BLaER1 treated with 17β-estradiol and CSF1 and Interleukin-3, amounts not matched to agents 10 nM and 100 nM (cell line): ENCODE results near the gene TEX101.
"Not testable (repeated sequence)": the region's sequence is repeated elsewhere in the genome, so short reads cannot be mapped to it uniquely, and the experiment has no call there.

Experiments used
- H3K27ac ChIP-seq, 11 experiments: shearing (Covaris generic); formaldehyde crosslinking; 2 replicates each; pipeline ENCODE4 v1.8.1; 2022
- H3K27me3 ChIP-seq, 11 experiments: shearing (Covaris generic); formaldehyde crosslinking; 2 replicates each; pipeline ENCODE4 v1.8.1; 2022
- H3K36me3 ChIP-seq, 11 experiments: shearing (Covaris generic); formaldehyde crosslinking; 2 replicates each; pipeline ENCODE4 v1.8.1; 2022
- H3K4me1 ChIP-seq, 10 experiments: shearing (Covaris generic); formaldehyde crosslinking; 2 replicates each; pipeline ENCODE4 v1.8.1; 2022
- H3K4me2 ChIP-seq, 11 experiments: shearing (Covaris generic); formaldehyde crosslinking; 2 replicates each; pipeline ENCODE4 v1.8.1; 2022
- H3K4me3 ChIP-seq, 10 experiments: shearing (Covaris generic); formaldehyde crosslinking; 2 replicates each; pipeline ENCODE4 v1.8.1; 2022
- H3K9ac ChIP-seq, 11 experiments: shearing (Covaris generic); formaldehyde crosslinking; 2 replicates each; pipeline ENCODE4 v1.8.1; 2022
- H3K9me3 ChIP-seq, 11 experiments: shearing (Covaris generic); formaldehyde crosslinking; replicated peaks in 1 of 11; 2 replicates each; pipeline ENCODE4 v1.8.1; 2022
- H4K20me1 ChIP-seq, 11 experiments: shearing (Covaris generic); formaldehyde crosslinking; 2 replicates each; pipeline ENCODE4 v1.8.1; 2022
- Cebpa-rat ChIP-seq, 11 experiments: shearing (Covaris generic); IDR thresholded peaks; 2 replicates each; pipeline ENCODE4 v1.8.1; 2022

The TEX101 gene

DNA sequence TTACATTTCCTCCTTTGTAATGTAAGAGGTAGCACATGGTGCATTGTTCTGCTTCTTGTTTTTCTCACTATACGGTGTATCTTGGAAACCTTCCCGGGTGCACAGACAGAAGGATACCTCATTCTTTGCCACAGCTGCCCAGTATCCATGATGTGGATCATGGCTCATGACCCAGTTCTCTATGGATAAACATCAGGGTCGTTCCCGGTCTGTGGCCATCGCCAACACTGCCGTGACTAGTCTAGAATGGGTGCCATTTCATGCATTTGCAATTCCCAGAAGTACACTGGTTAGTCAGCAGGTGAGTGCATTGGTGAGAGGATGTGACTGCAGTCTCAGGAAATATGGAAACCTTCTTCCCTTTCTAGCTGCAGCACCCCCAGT is 23.1 kb upstream of the TEX101 start:
- not testable (repeated sequence) for H3K27me3 ChIP-seq

DNA sequence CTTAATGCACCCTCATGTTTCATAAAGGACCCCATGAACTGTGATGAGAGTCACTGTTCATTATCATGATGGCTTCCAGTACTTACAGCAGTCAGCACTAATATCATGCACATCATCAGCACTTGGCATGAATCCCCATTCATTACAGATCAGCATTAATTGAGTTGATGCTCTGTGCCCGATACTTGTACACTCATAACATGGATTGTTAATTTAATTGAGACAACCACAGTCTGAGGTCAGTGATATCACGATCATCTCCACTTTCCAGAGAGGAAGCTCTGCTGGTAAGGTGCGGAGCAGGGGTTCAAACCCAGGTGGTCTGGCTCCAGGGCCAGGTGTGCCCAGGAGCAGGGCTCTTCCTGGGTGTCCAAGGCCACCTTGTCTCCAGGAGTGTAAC is 21.2 kb upstream of the TEX101 start:
- not testable (repeated sequence) for H3K36me3 ChIP-seq, H4K20me1 ChIP-seq, H3K4me2 ChIP-seq, H3K9ac ChIP-seq, H3K4me3 ChIP-seq, H3K27ac ChIP-seq, H3K27me3 ChIP-seq, H3K9me3 ChIP-seq
- H3K4me1 ChIP-seq, result peaks cover 0 to 17% (median 11%) of the 10 kb centered on the region in 10 experiments; a peak in 10 of 20 replicates

More for the DNA sequence above, 23.1 kb upstream of the TEX101 start:
- not testable (repeated sequence) for H3K36me3 ChIP-seq, H3K9ac ChIP-seq, H3K9me3 ChIP-seq, H3K27ac ChIP-seq, H4K20me1 ChIP-seq, H3K4me3 ChIP-seq
- Histone ChIP-seq H3K4me1 (peaks cover 0 to 26% (median 17%) of the 10 kb centered on the region in 10 experiments; a peak in 14 of 20 replicates), H3K4me2 (peak overlapping the region in 6 of 11 experiments; percentile 6 to 40 (median 23); a peak in 3 of 22 replicates)

DNA sequence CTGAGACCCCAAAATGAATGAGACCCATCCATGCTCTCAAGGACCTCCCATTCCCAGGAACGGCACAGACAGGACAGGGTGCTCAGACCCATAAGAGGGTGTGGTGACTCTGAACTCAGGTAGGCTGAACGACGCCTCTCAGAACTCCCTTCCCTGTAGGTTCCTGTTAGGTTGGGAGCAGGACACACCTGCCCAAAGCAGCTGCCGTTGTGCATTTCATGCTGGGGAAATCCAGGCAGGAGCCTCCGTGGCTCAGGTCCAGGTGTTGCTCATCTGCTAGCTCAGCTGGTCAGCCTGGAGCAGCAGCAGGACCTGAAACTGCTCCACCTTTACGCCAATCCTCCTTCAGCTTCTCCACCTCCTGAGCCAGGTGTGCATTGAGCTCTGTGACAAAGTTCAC is 19.1 kb upstream of the TEX101 start:
- Histone ChIP-seq H3K27ac (no peak overlapping the region), H3K4me1 (peaks cover 0 to 16% (median 10%) of the 10 kb centered on the region in 10 experiments; a peak in 10 of 20 replicates), H3K9ac (no peak overlapping the region), H3K9me3 (no peaks in the 10 kb centered on the region), H3K36me3 (no peaks in the 10 kb centered on the region), H4K20me1 (no peaks in the 10 kb centered on the region), H3K4me2 (no peak overlapping the region), H3K4me3 (no peak overlapping the region), H3K27me3 (no peaks in the 10 kb centered on the region)
- TF ChIP-seq Cebpa-rat (IDR thresholded peaks at IDR 0.05), result no peak

DNA sequence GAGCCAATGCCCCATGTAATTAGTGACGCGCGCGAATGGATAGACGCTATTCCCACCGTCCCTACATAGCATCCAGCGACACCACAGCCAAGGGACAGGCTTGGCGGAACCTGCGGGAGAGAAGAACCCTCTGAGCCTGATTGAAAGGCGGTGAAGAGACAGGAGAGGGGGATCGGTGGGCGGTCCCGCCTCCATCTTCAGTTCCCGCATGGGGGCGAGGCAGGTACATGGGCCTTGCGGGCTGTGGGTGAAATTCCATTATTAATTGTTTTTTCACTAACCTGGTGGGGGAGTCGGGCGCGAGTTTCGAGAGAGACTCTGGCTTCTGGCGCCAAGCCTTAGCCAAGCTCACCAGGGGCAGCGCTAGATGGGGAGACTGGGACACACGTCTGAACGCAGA is 8.4 kb upstream of the TEX101 start:
- Histone ChIP-seq H3K27ac (no peak overlapping the region), H3K27me3 (no peaks in the 10 kb centered on the region), H3K9me3 (peaks cover 0 to 17% (median 0%) of the 10 kb centered on the region in 11 experiments; a peak in 4 of 22 replicates), H3K4me3 (no peak overlapping the region), H3K4me1 (no peaks in the 10 kb centered on the region), H3K36me3 (no peaks in the 10 kb centered on the region), H3K9ac (no peak overlapping the region), H4K20me1 (no peaks in the 10 kb centered on the region), H3K4me2 (no peak overlapping the region)
- no peak for TF ChIP-seq Cebpa-rat (IDR thresholded peaks at IDR 0.05)

GRCh38 chr19:43407416-43408005 is 7.2 kb upstream of the TEX101 start:
- Histone ChIP-seq H3K4me3 (no peak overlapping the region), H3K9ac (no peak overlapping the region), H4K20me1 (no peaks in the 10 kb centered on the region), H3K4me1 (no peaks in the 10 kb centered on the region), H3K27ac (no peak overlapping the region), H3K4me2 (no peak overlapping the region), H3K36me3 (no peaks in the 10 kb centered on the region), H3K27me3 (no peaks in the 10 kb centered on the region), H3K9me3 (peaks cover 0 to 24% (median 8%) of the 10 kb centered on the region in 11 experiments; a peak in 12 of 22 replicates)
- TF ChIP-seq Cebpa-rat (IDR thresholded peaks at IDR 0.05), result no peak

DNA sequence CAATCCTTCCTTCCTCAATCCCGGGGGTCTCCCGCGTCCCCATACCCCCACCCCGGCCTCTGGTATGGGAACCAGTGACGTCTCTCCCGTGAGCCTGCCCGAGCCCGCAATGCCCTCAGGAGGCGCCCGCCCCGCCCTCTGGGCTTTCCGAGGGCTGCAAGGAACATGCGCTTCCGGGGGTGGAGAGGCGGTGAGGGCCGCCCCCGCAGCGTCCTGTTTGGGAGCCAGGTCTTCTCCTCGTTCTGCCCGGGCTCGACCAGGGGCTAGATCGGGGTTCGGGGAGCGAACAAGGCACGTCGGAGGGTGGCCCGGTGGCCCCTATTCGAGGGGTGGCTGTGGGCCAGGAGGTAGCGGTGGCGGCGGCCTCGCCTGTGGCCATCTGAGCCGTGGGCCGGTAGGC is 6.6 kb upstream of the TEX101 start:
- H3K4me3 ChIP-seq, result no peak overlapping the region
- no peaks in the 10 kb centered on the region for H3K27me3 ChIP-seq
- H3K27ac ChIP-seq, result no peak overlapping the region
- no peaks in the 10 kb centered on the region for H3K36me3 ChIP-seq
- no peak for TF ChIP-seq Cebpa-rat (IDR thresholded peaks at IDR 0.05)
- H3K4me2 ChIP-seq, result no peak overlapping the region
- no peaks in the 10 kb centered on the region for H4K20me1 ChIP-seq
- H3K4me1 ChIP-seq, result no peaks in the 10 kb centered on the region
- H3K9ac ChIP-seq, result no peak overlapping the region
- H3K9me3 ChIP-seq, result peaks cover 2 to 29% (median 13%) of the 10 kb centered on the region in 11 experiments; a peak in 19 of 22 replicates

GRCh38 chr19:43409415-43409814 is 5.3 kb upstream of the TEX101 start:
- H3K36me3 ChIP-seq, result no peaks in the 10 kb centered on the region
- no peak overlapping the region for H3K4me2 ChIP-seq
- H4K20me1 ChIP-seq, result no peaks in the 10 kb centered on the region
- peaks cover 13 to 41% (median 25%) of the 10 kb centered on the region in 11 experiments for H3K9me3 ChIP-seq
- H3K27ac ChIP-seq, result no peak overlapping the region
- TF ChIP-seq Cebpa-rat (IDR thresholded peaks at IDR 0.05), result no peak
- no peak overlapping the region for H3K9ac ChIP-seq
- no peak overlapping the region for H3K4me3 ChIP-seq
- H3K4me1 ChIP-seq, result no peaks in the 10 kb centered on the region
- H3K27me3 ChIP-seq, result no peaks in the 10 kb centered on the region

- Histone ChIP-seq H3K4me2 (no peak overlapping the region), H3K27ac (no peak overlapping the region)
- no peak for TF ChIP-seq Cebpa-rat (IDR thresholded peaks at IDR 0.05)
Measured at GRCh38 chr19:43412441-43412840, 2.2 kb upstream of the TEX101 start.

DNA sequence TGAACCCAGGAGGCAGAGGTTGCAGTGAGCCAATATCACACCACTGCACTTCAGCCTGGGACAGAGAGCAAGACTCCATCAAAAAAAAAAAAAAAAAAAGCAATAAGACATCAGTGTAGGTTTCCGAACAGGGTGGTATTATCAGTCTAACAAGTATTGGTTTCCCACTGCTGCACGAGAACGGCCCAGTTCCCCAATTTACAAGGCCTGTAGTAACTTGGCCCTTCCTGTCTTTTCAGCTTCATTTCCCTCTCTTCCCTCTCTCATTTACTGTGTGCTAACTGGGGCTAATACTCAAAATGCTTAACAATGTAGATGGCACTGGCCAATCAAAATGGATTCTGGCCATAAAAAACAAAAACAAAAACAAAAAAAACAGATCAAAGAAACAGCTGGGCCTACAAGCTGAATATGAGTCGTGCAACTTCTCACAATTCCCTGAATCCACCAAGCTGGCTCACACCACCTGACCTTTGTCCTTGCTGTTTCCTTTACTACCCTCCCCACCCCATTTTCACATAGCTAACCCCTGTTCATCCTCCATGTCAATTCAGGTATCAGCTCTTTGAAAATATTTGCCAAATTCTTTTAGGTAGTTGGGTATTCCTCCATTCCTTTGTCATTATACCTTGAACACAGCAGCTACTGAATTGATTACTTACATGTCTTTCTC is 2.4 kb downstream of the TEX101 start:
- no peaks in the 10 kb centered on the region for H3K36me3 ChIP-seq
- no peak overlapping the region for H3K4me3 ChIP-seq
- no peaks in the 10 kb centered on the region for H4K20me1 ChIP-seq
- peaks cover 9 to 22% (median 16%) of the 10 kb centered on the region in 10 experiments; a peak in 15 of 20 replicates for H3K4me1 ChIP-seq
- no peak overlapping the region for H3K9ac ChIP-seq
- no peak overlapping the region for H3K27ac ChIP-seq
- H3K4me2 ChIP-seq, result peak overlapping the region in 9 of 11 experiments; percentile 0 to 70 (median 33); a peak in 10 of 22 replicates
- H3K27me3 ChIP-seq, result no peaks in the 10 kb centered on the region
- TF ChIP-seq Cebpa-rat (IDR thresholded peaks at IDR 0.05), result no peak
- peaks cover 21 to 37% (median 32%) of the 10 kb centered on the region in 11 experiments for H3K9me3 ChIP-seq

More at GRCh38 chr19:43412441-43412840, 2.2 kb upstream of the TEX101 start:
- H4K20me1 ChIP-seq, result no peaks in the 10 kb centered on the region
- H3K9ac ChIP-seq, result no peak overlapping the region
- H3K4me3 ChIP-seq, result no peak overlapping the region
- no peaks in the 10 kb centered on the region for H3K36me3 ChIP-seq
- H3K4me1 ChIP-seq, result peaks cover 7 to 11% (median 9%) of the 10 kb centered on the region in 10 experiments; a peak in 11 of 20 replicates
- peaks cover 21 to 44% (median 34%) of the 10 kb centered on the region in 11 experiments for H3K9me3 ChIP-seq
- H3K27me3 ChIP-seq, result no peaks in the 10 kb centered on the region

DNA sequence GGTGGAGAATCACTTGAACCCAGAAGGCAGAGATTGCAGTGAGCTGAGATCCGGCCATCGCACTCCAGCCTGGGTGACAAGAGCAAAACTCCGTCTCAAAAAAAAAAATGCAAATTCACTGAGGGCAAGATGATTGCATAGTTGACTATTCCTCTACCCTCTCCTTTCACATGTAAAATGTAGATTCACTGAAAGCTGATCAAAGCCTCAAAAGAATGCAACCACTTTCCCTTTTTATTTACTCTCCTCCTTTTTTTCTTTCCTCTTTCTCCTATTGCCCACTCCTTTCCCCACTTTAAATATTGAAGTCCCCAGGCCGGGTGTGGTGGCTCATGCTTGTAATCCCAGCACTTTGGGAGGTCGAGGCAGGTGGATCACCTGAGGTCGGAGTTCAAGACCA is 6.3 kb downstream of the TEX101 start:
- peaks cover 9 to 22% (median 17%) of the 10 kb centered on the region in 10 experiments; a peak in 15 of 20 replicates for H3K4me1 ChIP-seq
- H3K4me2 ChIP-seq, result no peak overlapping the region
- no peaks in the 10 kb centered on the region for H4K20me1 ChIP-seq
- H3K4me3 ChIP-seq, result no peak overlapping the region
- peaks cover 0 to 4% (median 0%) of the 10 kb centered on the region in 11 experiments; a peak in 3 of 22 replicates for H3K9me3 ChIP-seq
- H3K27ac ChIP-seq, result no peak overlapping the region
- no peaks in the 10 kb centered on the region for H3K27me3 ChIP-seq
- no peak for TF ChIP-seq Cebpa-rat (IDR thresholded peaks at IDR 0.05)
- no peaks in the 10 kb centered on the region for H3K36me3 ChIP-seq
- no peak overlapping the region for H3K9ac ChIP-seq
